Rectal smooth muscle tissue (tissue), 1 donor: Measurements from ENCODE around the gene MTA2.

ENCODE experiments used
- H3K27ac ChIP-seq: one replicate; pipeline ENCODE4 v1.7.0; 2013; ENCODE audit warnings: low read depth, low read length, inconsistent platforms
- H3K27me3 ChIP-seq: one replicate; pipeline ENCODE4 v1.7.0; 2013; ENCODE audit warnings: low read length; ENCODE audit not compliant: control insufficient read depth, insufficient read depth
- H3K36me3 ChIP-seq: one replicate; pipeline ENCODE4 v1.7.0; 2013; ENCODE audit warnings: low read length; ENCODE audit not compliant: control insufficient read depth, insufficient read depth
- H3K4me1 ChIP-seq: one replicate; pipeline ENCODE4 v1.7.0; 2013; ENCODE audit warnings: low read length; ENCODE audit not compliant: control insufficient read depth, insufficient read depth
- H3K4me3 ChIP-seq: one replicate; pipeline ENCODE4 v1.7.0; 2013; ENCODE audit warnings: low read length
- H3K9ac ChIP-seq: one replicate; pipeline ENCODE4 v1.7.0; 2013; ENCODE audit warnings: low read length

The MTA2 gene

GRCh38 chr11:62610814-62611704 is 9.4 kb upstream of the MTA2 start:
- Histone ChIP-seq H3K27me3 (no peaks in the 10 kb centered on the region), H3K4me3 (peak overlapping the region; percentile 74), H3K36me3 (peaks cover 4% of the 10 kb centered on the region), H3K4me1 (peaks cover 10% of the 10 kb centered on the region), H3K27ac (peak overlapping the region; percentile 82), H3K9ac (peak overlapping the region; percentile 88)

- H3K4me3 ChIP-seq: no peak overlapping the region
- no peaks in the 10 kb centered on the region for H3K27me3 ChIP-seq
- no peak overlapping the region for H3K27ac ChIP-seq
- peaks cover 10% of the 10 kb centered on the region for H3K4me1 ChIP-seq
- no peak overlapping the region for H3K9ac ChIP-seq
- peaks cover 6% of the 10 kb centered on the region for H3K36me3 ChIP-seq
Observed at GRCh38 chr11:62610403-62610802, 8.7 kb upstream of the MTA2 start.

GRCh38 chr11:62608776-62609175 is 7.1 kb upstream of the MTA2 start:
- no peaks in the 10 kb centered on the region for H3K27me3 ChIP-seq
- no peak overlapping the region for H3K27ac ChIP-seq
- no peak overlapping the region for H3K4me3 ChIP-seq
- peaks cover 8% of the 10 kb centered on the region for H3K36me3 ChIP-seq
- H3K9ac ChIP-seq: no peak overlapping the region
- H3K4me1 ChIP-seq: peaks cover 10% of the 10 kb centered on the region

GRCh38 chr11:62607714-62608113 is 6.0 kb upstream of the MTA2 start:
- H3K36me3 ChIP-seq: peaks cover 8% of the 10 kb centered on the region
- peaks cover 14% of the 10 kb centered on the region for H3K4me1 ChIP-seq
- H3K27me3 ChIP-seq: no peaks in the 10 kb centered on the region
- H3K4me3 ChIP-seq: no peak overlapping the region
- H3K9ac ChIP-seq: no peak overlapping the region
- no peak overlapping the region for H3K27ac ChIP-seq

GRCh38 chr11:62605902-62606301 is 4.2 kb upstream of the MTA2 start:
- H3K9ac ChIP-seq: no peak overlapping the region
- no peak overlapping the region for H3K27ac ChIP-seq
- H3K36me3 ChIP-seq: peaks cover 8% of the 10 kb centered on the region
- H3K4me3 ChIP-seq: no peak overlapping the region
- peaks cover 8% of the 10 kb centered on the region for H3K4me1 ChIP-seq
- H3K27me3 ChIP-seq: no peaks in the 10 kb centered on the region

- H3K36me3 ChIP-seq: peaks cover 7% of the 10 kb centered on the region
- no peak overlapping the region for H3K27ac ChIP-seq
- no peak overlapping the region for H3K9ac ChIP-seq
- no peaks in the 10 kb centered on the region for H3K27me3 ChIP-seq
- peaks cover 7% of the 10 kb centered on the region for H3K4me1 ChIP-seq
- H3K4me3 ChIP-seq: no peak overlapping the region
Observed at GRCh38 chr11:62605467-62605866, 3.8 kb upstream of the MTA2 start.

GRCh38 chr11:62604460-62605120 is 2.9 kb upstream of the MTA2 start:
- H3K9ac ChIP-seq: no peak overlapping the region
- H3K27ac ChIP-seq: no peak overlapping the region
- H3K27me3 ChIP-seq: no peaks in the 10 kb centered on the region
- H3K36me3 ChIP-seq: peaks cover 3% of the 10 kb centered on the region
- H3K4me1 ChIP-seq: peaks cover 13% of the 10 kb centered on the region
- no peak overlapping the region for H3K4me3 ChIP-seq

- no peaks in the 10 kb centered on the region for H3K27me3 ChIP-seq
- no peak overlapping the region for H3K9ac ChIP-seq
- H3K4me1 ChIP-seq: peaks cover 21% of the 10 kb centered on the region
- H3K27ac ChIP-seq: no peak overlapping the region
- H3K4me3 ChIP-seq: no peak overlapping the region
- peaks cover 3% of the 10 kb centered on the region for H3K36me3 ChIP-seq
Observed at GRCh38 chr11:62603776-62604299, 2.2 kb upstream of the MTA2 start.

- Histone ChIP-seq H3K9ac (no peak overlapping the region), H3K4me3 (peak overlapping the region; percentile 82), H3K4me1 (peaks cover 23% of the 10 kb centered on the region)
Observed at GRCh38 chr11:62603072-62603408, 1.4 kb upstream of the MTA2 start.

GRCh38 chr11:62602141-62603071 is 741 bp upstream of the MTA2 start:
- peaks cover 23% of the 10 kb centered on the region for H3K4me1 ChIP-seq
- H3K4me3 ChIP-seq: peak overlapping the region; percentile 82
- peaks cover 13% of the 10 kb centered on the region for H3K36me3 ChIP-seq
- peak overlapping the region; percentile 83 for H3K27ac ChIP-seq
- peak overlapping the region; percentile 14 for H3K9ac ChIP-seq
- H3K27me3 ChIP-seq: no peaks in the 10 kb centered on the region

More at GRCh38 chr11:62603072-62603408, 1.4 kb upstream of the MTA2 start:
- no peaks in the 10 kb centered on the region for H3K27me3 ChIP-seq
- peaks cover 8% of the 10 kb centered on the region for H3K36me3 ChIP-seq
- peak overlapping the region; percentile 83 for H3K27ac ChIP-seq

- peaks cover 23% of the 10 kb centered on the region for H3K4me1 ChIP-seq
Observed at GRCh38 chr11:62601122-62601371, 618 bp downstream of the MTA2 start.

More at GRCh38 chr11:62601122-62601371, 618 bp downstream of the MTA2 start:
- H3K36me3 ChIP-seq: peaks cover 21% of the 10 kb centered on the region
- no peaks in the 10 kb centered on the region for H3K27me3 ChIP-seq
- peak overlapping the region; percentile 82 for H3K9ac ChIP-seq
- H3K4me3 ChIP-seq: peak overlapping the region; percentile 76
- peak overlapping the region; percentile 92 for H3K27ac ChIP-seq
